ENCODE measurements around the gene PCDH12. TPM values are rescaled to one million over a fixed set of nuclear protein-coding genes. Genes with fewer than 3 reads are reported as not detected.

PCDH12 gene
- total and polyA plus RNA-seq, 8 donors = 0.35 to 7.0 (median 1.7) TPM

GRCh38 chr5:141954194-141954593 is 3.8 kb downstream of the PCDH12 start:
- H3K9me3 ChIP-seq = no peaks in the 10 kb centered on the region
- no peak for DNase-seq
- 73 to 96% (median 94%) methylated on average over 2 of the region's 2 CpGs for WGBS, 5 donors
- intact Hi-C loops (cut with DNase I; ENCODE audit: low total_unique reads) = no loop called here
- H3K4me3 ChIP-seq = no peak overlapping the region
- H3K4me1 ChIP-seq = peaks cover 0 to 34% (median 7%) of the 10 kb centered on the region in 4 donors
- TF ChIP-seq CTCF (IDR thresholded peaks at IDR 0.05) (no peak), POLR2A (IDR thresholded peaks at IDR 0.05) (no peak), POLR2AphosphoS5 (IDR thresholded peaks at IDR 0.05) (no peak), EP300 (IDR thresholded peaks at IDR 0.05) (no peak)
- H3K27me3 ChIP-seq = no peaks in the 10 kb centered on the region
- H3K36me3 ChIP-seq = peaks cover 0 to 7% (median 2%) of the 10 kb centered on the region in 4 donors
- H3K27ac ChIP-seq = no peak overlapping the region

GRCh38 chr5:141952020-141952419 is 6.0 kb downstream of the PCDH12 start:
- intact Hi-C loops (cut with DNase I; ENCODE audit: low total_unique reads) = no loop called here
- no peak for DNase-seq
- Histone ChIP-seq H3K36me3 (peaks cover 0 to 7% (median 2%) of the 10 kb centered on the region in 4 donors), H3K9me3 (no peaks in the 10 kb centered on the region), H3K4me3 (no peak overlapping the region), H3K27ac (peak overlapping the region in 1 of 5 donors; percentile 21), H3K4me1 (peaks cover 0 to 22% (median 2%) of the 10 kb centered on the region in 4 donors), H3K27me3 (no peaks in the 10 kb centered on the region)
- TF ChIP-seq EP300 (IDR thresholded peaks at IDR 0.05) = no peak
- TF ChIP-seq CTCF (IDR thresholded peaks at IDR 0.05) = no peak
- no peak for TF ChIP-seq POLR2AphosphoS5 (IDR thresholded peaks at IDR 0.05)
- no peak for TF ChIP-seq POLR2A (IDR thresholded peaks at IDR 0.05)
- 64 to 90% (median 78%) methylated on average over 2 of the region's 2 CpGs for WGBS, 5 donors

- peak overlapping the region in 1 of 5 donors; percentile 21 for H3K27ac ChIP-seq
- intact Hi-C loops (cut with DNase I; ENCODE audit: low total_unique reads) = no loop called here
- peaks cover 0 to 25% (median 5%) of the 10 kb centered on the region in 4 donors for H3K4me1 ChIP-seq
- H3K36me3 ChIP-seq = peaks cover 0 to 7% (median 2%) of the 10 kb centered on the region in 4 donors
- WGBS, 5 donors = 41 to 52% (median 47%) methylated on average over 9 of the region's 9 CpGs
- H3K9me3 ChIP-seq = no peaks in the 10 kb centered on the region
- H3K4me3 ChIP-seq = no peak overlapping the region
- TF ChIP-seq POLR2AphosphoS5 (IDR thresholded peaks at IDR 0.05) = no peak
- no peak for TF ChIP-seq EP300 (IDR thresholded peaks at IDR 0.05)
- peak in 1 of 7 experiments; percentile 11 for TF ChIP-seq CTCF (IDR thresholded peaks at IDR 0.05)
- no peaks in the 10 kb centered on the region for H3K27me3 ChIP-seq
- peak in 1 of 2 donors; percentile 64 for DNase-seq
Observed at GRCh38 chr5:141951332-141951781, 6.6 kb downstream of the PCDH12 start.

- Histone ChIP-seq H3K36me3 (peaks cover 0 to 7% (median 2%) of the 10 kb centered on the region in 4 donors), H3K4me3 (no peak overlapping the region), H3K9me3 (no peaks in the 10 kb centered on the region), H3K4me1 (peaks cover 0 to 33% (median 10%) of the 10 kb centered on the region in 4 donors), H3K27ac (no peak overlapping the region), H3K27me3 (no peaks in the 10 kb centered on the region)
- intact Hi-C loops (cut with DNase I; ENCODE audit: low total_unique reads) = no loop called here
- WGBS, 5 donors = 89 to 98% (median 93%) methylated on average over 3 of the region's 3 CpGs
- no peak for TF ChIP-seq EP300 (IDR thresholded peaks at IDR 0.05)
- no peak for TF ChIP-seq POLR2A (IDR thresholded peaks at IDR 0.05)
- no peak for DNase-seq
Observed at GRCh38 chr5:141950207-141951005, 7.6 kb downstream of the PCDH12 start.

- intact Hi-C loops (cut with DNase I; ENCODE audit: low total_unique reads) = no loop called here
- H3K27me3 ChIP-seq = no peaks in the 10 kb centered on the region
- WGBS, 5 donors = 78 to 85% (median 83%) methylated on average over 2 of the region's 2 CpGs
- no peak for DNase-seq
- peaks cover 0 to 36% (median 12%) of the 10 kb centered on the region in 4 donors for H3K4me1 ChIP-seq
- H3K9me3 ChIP-seq = no peaks in the 10 kb centered on the region
- H3K36me3 ChIP-seq = peaks cover 0 to 7% (median 0%) of the 10 kb centered on the region in 4 donors
- H3K4me3 ChIP-seq = no peak overlapping the region
- H3K27ac ChIP-seq = no peak overlapping the region
- TF ChIP-seq POLR2A (IDR thresholded peaks at IDR 0.05) = no peak
- TF ChIP-seq POLR2AphosphoS5 (IDR thresholded peaks at IDR 0.05) = no peak
- no peak for TF ChIP-seq EP300 (IDR thresholded peaks at IDR 0.05)
- no peak for TF ChIP-seq CTCF (IDR thresholded peaks at IDR 0.05)
Observed at GRCh38 chr5:141949511-141949910, 8.5 kb downstream of the PCDH12 start.
